Fibroblast of skin of scalp (primary cell): ENCODE measurements around the gene CUL3.

Experiments
- DNase-seq: peaks from one replicate; pipeline ENCODE4 v3.0.0-alpha.2; 2013

Gene CUL3

GRCh38 chr2:224580248-224580647 is 4.9 kb downstream of the CUL3 start:
- DNase-seq = no peak

GRCh38 chr2:224579411-224579810 is 5.8 kb downstream of the CUL3 start:
- no peak for DNase-seq

DNA sequence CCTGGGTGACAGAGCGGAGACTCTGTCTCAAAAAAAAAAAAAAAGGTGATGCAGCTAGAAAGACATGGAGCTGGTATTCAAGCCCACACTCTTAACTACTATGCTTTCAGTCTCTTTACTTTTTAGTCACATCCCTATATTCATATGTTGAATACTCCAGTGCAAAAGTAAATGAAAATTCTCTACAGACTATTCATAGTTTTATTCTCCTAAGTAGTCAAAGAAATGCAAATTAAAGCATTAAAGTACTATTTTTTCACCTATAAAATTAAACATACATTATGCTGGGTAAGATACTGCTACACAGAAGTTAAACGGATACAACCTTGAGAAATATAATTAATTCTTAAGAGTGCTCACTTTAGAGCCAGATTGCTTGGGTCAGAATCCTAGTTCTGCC is 7.6 kb downstream of the CUL3 start:
- no peak for DNase-seq

- DNase-seq = no peak
Observed at GRCh38 chr2:224576088-224576715, 9.0 kb downstream of the CUL3 start.

- no peak for DNase-seq
Observed at GRCh38 chr2:224574423-224575084, 10.6 kb downstream of the CUL3 start.

DNA sequence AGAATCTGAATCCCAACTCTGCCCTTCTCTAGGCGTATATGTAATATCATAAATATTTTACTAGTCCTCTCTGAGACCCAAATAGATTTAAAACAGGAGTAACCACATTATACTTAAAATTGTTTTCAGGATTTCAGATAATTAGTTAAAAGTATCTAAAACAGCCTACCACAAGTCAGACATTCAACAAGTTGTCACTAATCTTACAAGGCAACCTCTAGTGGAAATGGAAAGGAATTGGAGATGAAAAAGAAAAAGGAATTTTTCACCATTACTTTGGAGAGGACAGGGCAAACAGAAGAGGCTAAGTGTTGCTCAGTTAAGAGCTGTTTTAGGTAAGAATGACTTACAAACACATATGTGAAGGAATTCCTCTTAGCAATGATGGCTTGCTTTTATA is 11.4 kb downstream of the CUL3 start:
- no peak for DNase-seq

GRCh38 chr2:224572338-224572737 is 12.8 kb downstream of the CUL3 start:
- DNase-seq = no peak

- DNase-seq = peak; percentile 41
Observed at GRCh38 chr2:224570328-224570993, 14.7 kb downstream of the CUL3 start.

DNA sequence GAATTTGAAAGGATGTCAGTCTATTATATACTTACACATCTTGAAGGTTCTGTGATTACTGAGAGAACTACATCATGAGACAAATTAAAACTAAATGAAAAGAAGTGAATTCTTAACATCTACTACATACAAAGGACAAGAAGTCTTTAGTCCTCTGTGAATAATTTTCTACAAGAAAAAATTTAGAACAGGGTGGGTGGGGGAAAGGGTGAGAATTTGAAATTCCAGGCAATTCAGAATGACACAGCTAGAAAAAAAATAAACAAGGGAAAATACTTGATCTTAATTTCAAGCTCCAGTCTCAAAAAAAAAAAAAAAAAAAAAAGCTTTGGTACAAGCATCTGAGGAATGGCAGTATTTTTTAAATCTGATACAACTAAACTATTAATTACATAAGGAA is 15.5 kb downstream of the CUL3 start:
- DNase-seq = peak; percentile 56

DNA sequence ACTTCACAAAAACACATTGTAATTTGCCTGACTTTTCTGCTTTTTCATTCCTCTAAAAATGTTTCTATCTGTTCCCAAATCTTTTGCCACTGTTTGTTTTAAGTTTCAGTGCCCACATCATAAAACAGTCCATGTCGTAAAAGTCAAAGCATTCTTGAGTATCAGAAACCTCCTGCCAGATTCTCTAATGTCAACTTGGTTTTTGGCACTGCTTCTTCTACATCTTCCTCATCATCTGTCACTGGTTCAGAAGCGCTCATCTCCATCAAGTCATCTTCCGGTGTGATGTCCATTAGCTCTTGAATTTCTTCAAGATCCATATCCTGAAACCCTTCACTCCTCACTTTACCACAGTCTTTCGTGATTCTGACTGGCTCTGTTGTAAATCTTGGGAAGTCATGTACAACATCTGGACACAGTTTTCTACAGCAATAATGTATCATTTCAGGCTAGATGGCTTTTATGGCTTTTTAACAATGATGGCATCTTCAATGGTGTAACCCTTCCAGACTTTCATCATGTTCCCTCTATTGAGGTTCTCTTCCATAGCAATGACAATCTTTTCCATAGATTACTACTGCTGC is 19.6 kb downstream of the CUL3 start:
- no peak for DNase-seq

GRCh38 chr2:224563537-224563936 is 21.6 kb downstream of the CUL3 start:
- peak; percentile 63 for DNase-seq

DNA sequence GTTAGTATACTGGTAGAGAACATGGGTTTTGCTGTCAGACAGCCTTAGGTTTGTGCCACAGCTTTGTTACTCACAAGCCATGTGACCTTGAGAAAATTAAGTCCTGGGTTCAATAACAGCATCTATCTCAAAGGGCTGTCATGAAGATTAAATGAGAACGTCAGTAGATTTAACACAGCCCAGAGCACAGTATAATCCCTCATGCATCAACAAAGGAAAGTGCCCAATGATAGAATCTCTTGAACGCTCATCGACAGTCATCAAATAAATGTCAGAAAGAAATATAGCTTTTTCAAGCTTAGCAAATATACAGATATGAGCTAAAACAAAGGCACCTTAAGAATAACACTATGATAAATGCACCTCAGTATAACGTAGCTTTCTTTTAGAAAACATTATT is 22.3 kb downstream of the CUL3 start:
- DNase-seq = no peak

DNA sequence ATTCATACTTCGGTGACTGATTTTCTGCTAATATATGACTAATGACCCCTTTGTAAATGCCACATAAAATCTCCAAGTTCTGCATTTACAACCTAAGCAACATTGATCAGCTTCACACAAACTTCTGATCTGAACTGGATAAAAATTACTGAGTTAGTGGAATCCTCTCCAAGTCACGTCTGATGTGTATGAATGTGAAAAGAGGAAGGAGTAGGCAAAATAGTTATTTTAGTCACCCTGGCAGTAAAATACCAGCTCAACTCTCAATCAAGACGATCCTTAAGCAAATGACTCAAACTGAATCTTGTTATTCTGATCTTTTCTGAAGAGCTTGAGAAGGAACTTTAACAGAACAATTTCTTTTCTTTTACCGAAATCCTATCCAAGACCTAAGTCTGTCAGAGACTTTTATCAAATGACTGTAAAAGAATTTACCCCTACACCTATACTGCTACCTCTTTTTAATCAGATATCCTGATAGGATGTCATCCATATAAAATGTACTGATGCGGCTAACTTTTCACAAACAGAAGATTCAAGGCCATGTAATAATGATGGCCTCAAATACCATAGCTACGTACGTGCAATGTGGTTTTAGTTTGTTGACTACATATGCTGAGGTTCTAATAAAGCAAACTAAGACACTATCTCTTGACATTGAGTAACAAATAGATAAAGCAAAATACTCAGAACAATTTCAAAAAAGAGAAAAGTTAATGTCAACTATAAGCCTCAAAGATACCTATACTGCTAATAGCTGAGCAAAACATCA is 23.7 kb downstream of the CUL3 start:
- DNase-seq = no peak

DNA sequence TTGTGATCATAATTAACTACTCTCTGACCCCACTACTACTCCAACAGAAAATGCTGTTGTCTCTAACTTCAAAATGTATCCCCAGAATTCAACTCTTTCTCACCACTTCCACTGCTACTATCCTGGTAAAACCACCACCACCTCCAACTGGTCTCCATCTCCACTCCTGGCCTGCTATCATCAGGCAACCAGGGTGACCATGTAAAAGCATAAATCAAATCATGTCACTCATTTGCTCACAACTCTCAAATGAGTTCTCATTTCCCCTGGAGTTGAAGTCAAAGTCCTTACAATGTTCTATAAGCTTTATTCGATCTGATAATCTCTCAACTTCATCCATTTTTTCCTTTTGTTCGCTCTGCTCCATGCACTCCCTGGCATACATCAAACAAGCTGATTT is 24.6 kb downstream of the CUL3 start:
- DNase-seq = no peak

GRCh38 chr2:224557610-224558009 is 27.6 kb downstream of the CUL3 start:
- peak; percentile 51 for DNase-seq

- DNase-seq = no peak
Observed at GRCh38 chr2:224556381-224556780, 28.8 kb downstream of the CUL3 start.

- no peak for DNase-seq
Observed at GRCh38 chr2:224555823-224556366, 29.3 kb downstream of the CUL3 start.

- no peak for DNase-seq
Observed at GRCh38 chr2:224552771-224553170, 32.4 kb downstream of the CUL3 start.

DNA sequence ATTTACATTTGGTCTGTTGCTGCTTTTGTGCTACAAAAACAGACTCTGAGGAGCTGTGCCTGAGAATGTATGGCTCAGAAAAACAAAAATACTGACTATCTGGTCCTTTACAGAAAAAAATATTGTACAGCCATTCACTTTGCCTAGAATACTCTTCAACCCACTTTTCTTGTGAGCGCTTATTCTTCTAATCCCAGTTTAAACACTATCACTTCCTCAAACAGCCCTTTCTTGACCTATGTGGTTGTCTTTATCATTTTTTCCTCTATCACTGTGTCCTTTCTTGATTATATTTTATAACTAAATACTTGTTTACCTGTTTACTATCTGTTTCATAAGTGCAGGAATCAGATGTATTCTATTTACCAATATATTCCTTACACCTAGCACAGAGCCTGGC is 33.5 kb downstream of the CUL3 start:
- no peak for DNase-seq

- DNase-seq = no peak
Observed at GRCh38 chr2:224546926-224547325, 38.2 kb downstream of the CUL3 start.

- DNase-seq = peak; percentile 79
Observed at GRCh38 chr2:224545884-224546644, 39.1 kb downstream of the CUL3 start.

DNA sequence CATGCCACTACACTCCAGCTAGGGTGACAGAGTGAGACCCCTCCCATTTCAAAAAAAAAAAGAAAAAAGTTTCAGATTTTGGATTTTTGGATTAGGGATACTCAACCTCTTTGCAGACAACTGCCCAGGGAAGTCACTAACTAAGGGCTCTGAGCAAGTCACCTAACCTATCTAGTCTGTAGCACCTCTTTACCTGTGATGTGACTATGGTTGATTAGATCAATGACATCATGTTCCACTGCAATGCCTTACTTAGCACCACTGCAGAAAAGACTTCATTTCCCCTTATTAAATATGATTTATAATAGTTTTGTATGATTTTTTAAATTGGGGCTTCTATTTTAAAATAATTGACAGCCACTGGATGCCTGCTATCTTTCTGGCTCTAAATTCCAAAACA is 41.2 kb downstream of the CUL3 start:
- no peak for DNase-seq
